ENCODE results near the gene IL1RAPL2. TPM values are rescaled to one million over a fixed set of nuclear protein-coding genes. Genes with fewer than 3 reads are reported as not detected.

IL1RAPL2 gene
- total and polyA plus RNA-seq, 10 of the 15 experiments (the other 5 are each of a cell fraction or from before 2014, with no cell fraction given) = 0.19 TPM; not detected in 9

DNA sequence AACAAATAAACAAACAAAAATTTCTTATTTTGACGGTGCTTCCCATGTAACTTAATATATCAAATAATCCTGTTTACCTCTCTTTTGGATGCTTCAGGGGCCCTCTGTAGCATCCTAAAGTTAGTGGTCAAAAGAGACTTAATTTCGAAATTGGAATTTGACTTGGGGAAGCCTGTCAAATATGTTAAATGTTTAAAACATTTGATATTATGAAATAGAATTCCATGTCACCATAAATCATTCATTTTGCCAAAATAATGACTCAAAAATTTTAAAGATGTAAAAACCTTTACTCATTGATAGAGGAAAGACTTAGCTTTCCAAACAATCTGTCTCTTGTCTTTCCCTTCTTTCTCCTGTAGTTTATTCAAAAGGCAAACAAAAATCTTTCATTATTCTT is 675.1 kb downstream of the IL1RAPL2 start:
- ChIA-PET RAD21 (ENCODE audit: unreplicated experiment) (no interaction called here), SMC1A (ENCODE audit: uncharacterized antibody, unreplicated experiment) (no interaction called here), CTCF (no interaction called here), POLR2A (no interaction called here)
- 18% methylated on average over 2 of the region's 2 CpGs for WGBS (ENCODE audit: insufficient coverage, insufficient replicate concordance, low lambda C conversion rate, missing lambda C conversion rate)
- no peaks in the 10 kb centered on the region for H3K27me3 ChIP-seq (replicated peaks in 1 of 2; ENCODE audit: control insufficient read depth in 2 of 2, insufficient read depth in 2 of 2, low read length in 1 of 2)
- in situ Hi-C loops (cut with MboI) (no loop called here), intact Hi-C loops (cut with micrococcal nuclease; ENCODE audit: unreplicated experiment) (no loop called here)
- no peaks in the 10 kb centered on the region for H3K4me1 ChIP-seq (ENCODE audit: control insufficient read depth, insufficient read depth, low read length)
- no peak overlapping the region for H2AFZ ChIP-seq (ENCODE audit: control insufficient read depth, low read depth, low read length)
- no peaks in the 10 kb centered on the region for H3K36me3 ChIP-seq (ENCODE audit: control insufficient read depth in 2 of 2, insufficient read depth in 2 of 2, low read length in 1 of 2)
- FAIRE-seq (no peak), ATAC-seq (no peak), DNase-seq (ENCODE audit: low read depth, low spot score) (no peak)
- no peaks in the 10 kb centered on the region for H4K20me1 ChIP-seq (ENCODE audit: control insufficient read depth, insufficient read depth)
- H3K4me3 ChIP-seq = no peak overlapping the region
- H3K9ac ChIP-seq (ENCODE audit: control insufficient read depth, insufficient read depth, low read length) = no peak overlapping the region
- H3K9me3 ChIP-seq (replicated peaks; ENCODE audit: control insufficient read depth, insufficient read depth, low read length) = no peaks in the 10 kb centered on the region
- H3K4me2 ChIP-seq (ENCODE audit: control insufficient read depth, insufficient read depth) = no peak overlapping the region
- no peaks in the 10 kb centered on the region for H3K79me2 ChIP-seq (ENCODE audit: control insufficient read depth, insufficient read depth, low read length)
- H3K27ac ChIP-seq (ENCODE audit: control insufficient read depth, insufficient read depth) = no peak overlapping the region
- BruUV-seq (replicated peaks) = no TSS peak
- TF ChIP-seq HDAC6 (IDR thresholded peaks at IDR 0.05; ENCODE audit: unreplicated experiment) (no peak), RCOR1 (conservative IDR thresholded peaks at IDR 0.05; ENCODE audit: low read depth, low read length) (no peak), RAD51 (IDR thresholded peaks at IDR 0.05) (no peak), CHD2 (IDR thresholded peaks at IDR 0.05; ENCODE audit: borderline replicate concordance, low read depth, low read length) (no peak), MYC (IDR thresholded peaks at IDR 0.05; ENCODE audit: insufficient read depth, insufficient read length, insufficient replicate concordance, low read length, severe bottlenecking) (no peak), SUZ12 (IDR thresholded peaks at IDR 0.05; ENCODE audit: unreplicated experiment) (no peak), NFIC (IDR thresholded peaks at IDR 0.05; ENCODE audit: low read depth, low read length) (no peak), GATAD2B (conservative IDR thresholded peaks at IDR 0.05; ENCODE audit: low read depth) (no peak), MTA3 (IDR thresholded peaks at IDR 0.05; ENCODE audit: borderline replicate concordance, low read length) (no peak), NR2C2 (IDR thresholded peaks at IDR 0.05; ENCODE audit: borderline replicate concordance, control insufficient read depth, insufficient read length, low read depth) (no peak), PAX5 (IDR thresholded peaks at IDR 0.05; ENCODE audit: borderline replicate concordance, low read depth, low read length) (no peak), SIX5 (IDR thresholded peaks at IDR 0.05; ENCODE audit: low read depth, low read length, severe bottlenecking) (no peak), FOXK2 (IDR thresholded peaks at IDR 0.05) (no peak), YBX1 (IDR thresholded peaks at IDR 0.05) (no peak)
- TF ChIP-seq, protein P1, sequence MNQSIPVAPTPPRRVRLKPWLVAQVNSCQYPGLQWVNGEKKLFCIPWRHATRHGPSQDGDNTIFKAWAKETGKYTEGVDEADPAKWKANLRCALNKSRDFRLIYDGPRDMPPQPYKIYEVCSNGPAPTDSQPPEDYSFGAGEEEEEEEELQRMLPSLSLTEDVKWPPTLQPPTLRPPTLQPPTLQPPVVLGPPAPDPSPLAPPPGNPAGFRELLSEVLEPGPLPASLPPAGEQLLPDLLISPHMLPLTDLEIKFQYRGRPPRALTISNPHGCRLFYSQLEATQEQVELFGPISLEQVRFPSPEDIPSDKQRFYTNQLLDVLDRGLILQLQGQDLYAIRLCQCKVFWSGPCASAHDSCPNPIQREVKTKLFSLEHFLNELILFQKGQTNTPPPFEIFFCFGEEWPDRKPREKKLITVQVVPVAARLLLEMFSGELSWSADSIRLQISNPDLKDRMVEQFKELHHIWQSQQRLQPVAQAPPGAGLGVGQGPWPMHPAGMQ (IDR thresholded peaks at IDR 0.05; ENCODE audit: borderline replicate concordance) = no peak
- TF ChIP-seq, protein P2, sequence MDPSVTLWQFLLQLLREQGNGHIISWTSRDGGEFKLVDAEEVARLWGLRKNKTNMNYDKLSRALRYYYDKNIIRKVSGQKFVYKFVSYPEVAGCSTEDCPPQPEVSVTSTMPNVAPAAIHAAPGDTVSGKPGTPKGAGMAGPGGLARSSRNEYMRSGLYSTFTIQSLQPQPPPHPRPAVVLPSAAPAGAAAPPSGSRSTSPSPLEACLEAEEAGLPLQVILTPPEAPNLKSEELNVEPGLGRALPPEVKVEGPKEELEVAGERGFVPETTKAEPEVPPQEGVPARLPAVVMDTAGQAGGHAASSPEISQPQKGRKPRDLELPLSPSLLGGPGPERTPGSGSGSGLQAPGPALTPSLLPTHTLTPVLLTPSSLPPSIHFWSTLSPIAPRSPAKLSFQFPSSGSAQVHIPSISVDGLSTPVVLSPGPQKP (IDR thresholded peaks at IDR 0.05; ENCODE audit: low read depth, low read length) = no peak
